ENCODE data around the gene OLIG2. TPM values are rescaled to one million over a fixed set of nuclear protein-coding genes. Genes with fewer than 3 reads are reported as not detected.

Gene OLIG2
- total RNA-seq, 4 donors from 2014 or later = not detected

DNA sequence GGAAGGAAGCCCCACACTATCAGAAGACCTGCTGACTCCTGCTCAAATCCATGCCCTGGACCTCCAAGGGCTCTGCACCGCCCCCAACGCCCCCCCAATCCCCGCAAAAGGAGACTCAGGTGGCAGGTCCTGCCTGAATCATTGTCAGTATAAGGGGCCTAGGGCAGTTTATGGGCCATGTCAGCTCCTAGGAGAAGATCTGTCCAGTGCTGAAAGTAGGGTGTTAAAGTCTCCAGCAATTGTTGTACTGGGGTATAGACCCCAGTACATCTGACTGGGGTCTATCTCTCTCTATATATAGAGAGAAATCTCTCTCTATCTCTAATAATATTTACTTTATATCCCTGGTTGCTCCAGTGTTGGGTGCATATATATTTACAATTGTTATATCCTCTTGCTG lies 12.1 kb upstream of the OLIG2 start:
- WGBS, 2 donors = 15 to 67% methylated on average over 3 of the region's 3 CpGs
- H3K36me3 ChIP-seq = no peaks in the 10 kb centered on the region
- H3K4me1 ChIP-seq = no peaks in the 10 kb centered on the region
- H3K27me3 ChIP-seq = peaks cover 0 to 92% (median 0%) of the 10 kb centered on the region in 4 donors
- intact Hi-C loops (cut with DNase I) = no loop called here
- H3K4me3 ChIP-seq = no peak overlapping the region
- no peak overlapping the region for H3K27ac ChIP-seq
- DNase-seq = no peak
- TF ChIP-seq, protein P1, sequence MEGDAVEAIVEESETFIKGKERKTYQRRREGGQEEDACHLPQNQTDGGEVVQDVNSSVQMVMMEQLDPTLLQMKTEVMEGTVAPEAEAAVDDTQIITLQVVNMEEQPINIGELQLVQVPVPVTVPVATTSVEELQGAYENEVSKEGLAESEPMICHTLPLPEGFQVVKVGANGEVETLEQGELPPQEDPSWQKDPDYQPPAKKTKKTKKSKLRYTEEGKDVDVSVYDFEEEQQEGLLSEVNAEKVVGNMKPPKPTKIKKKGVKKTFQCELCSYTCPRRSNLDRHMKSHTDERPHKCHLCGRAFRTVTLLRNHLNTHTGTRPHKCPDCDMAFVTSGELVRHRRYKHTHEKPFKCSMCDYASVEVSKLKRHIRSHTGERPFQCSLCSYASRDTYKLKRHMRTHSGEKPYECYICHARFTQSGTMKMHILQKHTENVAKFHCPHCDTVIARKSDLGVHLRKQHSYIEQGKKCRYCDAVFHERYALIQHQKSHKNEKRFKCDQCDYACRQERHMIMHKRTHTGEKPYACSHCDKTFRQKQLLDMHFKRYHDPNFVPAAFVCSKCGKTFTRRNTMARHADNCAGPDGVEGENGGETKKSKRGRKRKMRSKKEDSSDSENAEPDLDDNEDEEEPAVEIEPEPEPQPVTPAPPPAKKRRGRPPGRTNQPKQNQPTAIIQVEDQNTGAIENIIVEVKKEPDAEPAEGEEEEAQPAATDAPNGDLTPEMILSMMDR (IDR thresholded peaks at IDR 0.05) = no peak
- TF ChIP-seq POLR2A (IDR thresholded peaks at IDR 0.05) = no peak
- no peaks in the 10 kb centered on the region for H3K9me3 ChIP-seq

DNA sequence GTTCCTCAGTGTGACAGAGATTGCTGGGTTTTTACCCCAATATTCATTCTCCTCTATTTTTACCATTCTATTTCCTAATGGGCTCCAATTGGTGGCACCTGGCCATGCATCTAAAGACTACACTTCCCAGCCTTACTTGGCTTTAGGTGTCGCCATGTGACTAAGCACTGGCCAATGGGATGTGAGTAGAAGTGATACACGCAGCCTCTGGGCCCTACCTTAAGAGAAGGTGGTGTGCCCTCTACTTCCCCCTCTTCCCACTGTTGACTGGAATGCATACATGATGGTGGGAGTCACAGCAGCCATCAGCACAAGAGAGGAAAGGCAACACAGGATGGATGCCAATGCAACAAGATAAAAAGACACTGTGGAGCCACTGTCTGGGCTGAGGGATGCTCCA lies 11.4 kb upstream of the OLIG2 start:
- WGBS, 2 donors = 42 to 100% methylated on average over 1 to 2 of the region's 2 CpGs
- no peaks in the 10 kb centered on the region for H3K36me3 ChIP-seq
- no peaks in the 10 kb centered on the region for H3K9me3 ChIP-seq
- no peak for DNase-seq
- intact Hi-C loops (cut with DNase I) = no loop called here
- no peak overlapping the region for H3K4me3 ChIP-seq
- TF ChIP-seq, protein P1 (IDR thresholded peaks at IDR 0.05) = no peak
- no peak for TF ChIP-seq POLR2A (IDR thresholded peaks at IDR 0.05)
- peaks cover 0 to under 1% (median 0%) of the 10 kb centered on the region in 3 donors for H3K4me1 ChIP-seq
- H3K27me3 ChIP-seq = peaks cover 0 to 96% (median 3%) of the 10 kb centered on the region in 4 donors
- no peak overlapping the region for H3K27ac ChIP-seq

DNA sequence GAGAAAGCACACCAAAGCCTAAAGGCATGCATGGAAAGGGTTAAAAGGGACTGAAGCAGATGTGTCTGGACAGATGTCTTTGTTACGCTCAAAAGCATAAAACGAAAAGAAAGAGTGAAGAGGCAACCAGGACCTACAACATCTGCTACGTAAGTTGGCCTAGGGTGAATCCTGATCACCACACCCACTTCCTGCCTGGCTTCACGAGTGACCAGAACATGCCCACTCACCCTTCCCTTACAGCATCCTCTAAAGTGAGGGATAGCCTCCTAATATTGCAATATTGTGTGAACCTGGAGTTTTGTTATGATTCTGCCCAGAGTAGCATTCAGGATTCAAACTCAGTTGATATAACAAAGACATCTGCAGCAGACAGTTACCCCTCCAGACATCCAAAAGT lies 10.6 kb upstream of the OLIG2 start:
- no peak for TF ChIP-seq POLR2A (IDR thresholded peaks at IDR 0.05)
- TF ChIP-seq, protein P1 (IDR thresholded peaks at IDR 0.05) = no peak
- Histone ChIP-seq H3K4me1 (peaks cover 5 to 8% (median 7%) of the 10 kb centered on the region in 3 donors), H3K27me3 (peaks cover 5 to 99% (median 10%) of the 10 kb centered on the region in 4 donors), H3K4me3 (no peak overlapping the region), H3K9me3 (no peaks in the 10 kb centered on the region), H3K36me3 (no peaks in the 10 kb centered on the region), H3K27ac (no peak overlapping the region)
- intact Hi-C loops (cut with DNase I) = no loop called here
- 12 to 15% methylated on average over 4 of the region's 4 CpGs for WGBS, 2 donors
- DNase-seq = no peak

DNA sequence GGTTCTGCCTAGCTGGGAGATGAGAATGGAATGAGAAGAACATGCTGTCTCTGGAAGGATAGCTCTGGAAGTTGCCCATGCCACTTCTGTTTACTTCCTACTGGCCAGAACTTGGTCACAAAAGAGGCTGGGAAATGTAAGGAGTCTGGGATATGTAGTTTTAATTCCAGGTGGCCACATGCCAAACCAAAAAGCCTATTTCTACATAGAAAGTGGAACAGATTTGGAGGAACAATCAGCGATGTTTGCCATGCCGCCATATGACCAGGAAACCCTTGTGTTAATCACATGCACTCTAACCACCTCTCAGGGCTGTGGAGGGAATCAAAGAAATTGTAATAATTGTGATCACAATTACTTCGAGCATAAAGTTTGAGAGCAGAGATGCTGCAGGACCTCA lies 10.0 kb upstream of the OLIG2 start:
- Histone ChIP-seq H3K27me3 (peaks cover 10 to 99% (median 16%) of the 10 kb centered on the region in 4 donors), H3K36me3 (no peaks in the 10 kb centered on the region), H3K9me3 (no peaks in the 10 kb centered on the region), H3K4me3 (no peak overlapping the region), H3K4me1 (peaks cover 7 to 15% (median 10%) of the 10 kb centered on the region in 3 donors), H3K27ac (no peak overlapping the region)
- TF ChIP-seq, protein P1 (IDR thresholded peaks at IDR 0.05) = no peak
- TF ChIP-seq POLR2A (IDR thresholded peaks at IDR 0.05) = no peak
- no peak for DNase-seq
- 73 to 79% methylated on average over 3 of the region's 3 CpGs for WGBS, 2 donors
- intact Hi-C loops (cut with DNase I) = no loop called here

DNA sequence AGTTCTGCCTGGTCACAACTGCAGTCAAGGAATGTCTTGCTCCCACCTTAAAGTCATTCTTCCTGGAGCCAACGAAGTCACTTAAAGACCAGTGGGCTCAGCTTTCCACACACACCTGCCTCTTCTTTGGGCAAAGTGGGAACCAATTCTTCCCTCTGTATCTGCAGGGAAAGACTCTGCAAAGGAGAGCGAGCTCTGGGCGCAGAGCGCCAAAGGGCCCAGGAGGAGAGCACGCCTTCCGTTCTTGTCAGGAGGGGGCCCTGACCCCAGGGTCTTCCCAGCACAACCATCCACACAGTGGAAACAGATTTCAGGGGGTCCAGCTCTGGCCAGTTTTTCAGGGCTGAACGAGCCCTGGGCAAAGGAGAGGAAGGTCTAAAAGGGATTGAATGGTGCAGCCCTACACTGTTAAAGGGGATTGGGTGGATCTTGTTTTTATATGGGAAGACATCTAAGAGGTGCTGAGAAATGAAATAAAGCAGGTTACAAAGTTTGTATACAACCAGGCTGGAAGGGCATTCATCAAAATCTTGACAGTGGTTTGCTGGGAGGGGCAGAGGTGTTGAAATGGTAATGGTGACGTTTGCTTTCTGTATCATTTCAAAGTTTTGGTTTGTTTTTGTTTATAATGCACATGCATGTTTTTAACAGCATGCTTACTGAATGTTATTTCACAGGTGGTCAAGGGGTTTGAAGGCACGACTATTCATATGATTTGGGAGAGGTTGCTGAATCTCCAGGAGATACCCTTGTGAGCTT lies 6.8 kb upstream of the OLIG2 start:
- H3K4me1 ChIP-seq = peaks cover 16 to 34% (median 23%) of the 10 kb centered on the region in 3 donors
- 18 to 21% methylated on average over 6 to 9 of the region's 9 CpGs for WGBS, 2 donors
- H3K36me3 ChIP-seq = no peaks in the 10 kb centered on the region
- intact Hi-C loops (cut with DNase I) = no loop called here
- TF ChIP-seq, protein P1 (IDR thresholded peaks at IDR 0.05) = no peak
- no peak for TF ChIP-seq POLR2A (IDR thresholded peaks at IDR 0.05)
- DNase-seq = no peak
- H3K27me3 ChIP-seq = peaks cover 28 to 100% (median 42%) of the 10 kb centered on the region in 4 donors
- no peak overlapping the region for H3K4me3 ChIP-seq
- no peaks in the 10 kb centered on the region for H3K9me3 ChIP-seq
- no peak overlapping the region for H3K27ac ChIP-seq
